H9 (cell line): ENCODE data around the gene UGT1A8. TPM values are rescaled to one million over a fixed set of nuclear protein-coding genes. Genes with fewer than 3 reads are reported as not detected.

Experiments
- DNase-seq: peaks from one replicate; pipeline ENCODE4 v3.0.0-alpha.2; 2017
- H2AFZ ChIP-seq: one replicate; pipeline ENCODE4 v1.6.1; 2013; ENCODE audit warnings: mild to moderate bottlenecking, low read length, control low read depth, moderate library complexity
- H2AK5ac ChIP-seq: 2 replicates; pipeline ENCODE4 v1.6.1; 2013; ENCODE audit warnings: low read length, control low read depth, mixed read lengths; ENCODE audit not compliant: insufficient read length
- H2BK120ac ChIP-seq: one replicate; pipeline ENCODE4 v1.6.1; 2013; ENCODE audit warnings: low read depth, mild to moderate bottlenecking, low read length, control low read depth, inconsistent platforms; ENCODE audit not compliant: poor library complexity, severe bottlenecking
- H2BK12ac ChIP-seq: 2 replicates; pipeline ENCODE4 v1.6.1; 2013; ENCODE audit warnings: low read length, control low read depth, mixed read lengths, low read depth; ENCODE audit not compliant: insufficient read length
- H2BK15ac ChIP-seq: 2 replicates; pipeline ENCODE4 v1.6.1; 2013; ENCODE audit warnings: low read depth, low read length, control low read depth
- H2BK20ac ChIP-seq: one replicate; pipeline ENCODE4 v1.6.1; 2013; ENCODE audit warnings: low read depth, mild to moderate bottlenecking, low read length, control low read depth, inconsistent platforms; ENCODE audit not compliant: poor library complexity, severe bottlenecking
- H2BK5ac ChIP-seq: 2 replicates; pipeline ENCODE4 v1.6.1; 2013; ENCODE audit warnings: low read length, control low read depth, mixed read lengths; ENCODE audit not compliant: insufficient read length
- H3K14ac ChIP-seq: 2 replicates; pipeline ENCODE4 v1.6.1; 2013; ENCODE audit warnings: low read length, control low read depth; ENCODE audit not compliant: insufficient read depth
- H3K18ac ChIP-seq: 2 replicates; pipeline ENCODE4 v1.6.1; 2013; ENCODE audit warnings: low read depth, mild to moderate bottlenecking, mixed read lengths, low read length, control low read depth; ENCODE audit not compliant: insufficient read length
- H3K23ac ChIP-seq: 2 replicates; pipeline ENCODE4 v1.6.1; 2013; ENCODE audit warnings: low read length, control low read depth, mixed read lengths, low read depth; ENCODE audit not compliant: insufficient read length
- H3K23me2 ChIP-seq: 2 replicates; pipeline ENCODE4 v1.6.1; 2013; ENCODE audit warnings: low read depth, mild to moderate bottlenecking, mixed read lengths, low read length, control low read depth; ENCODE audit not compliant: insufficient read length, poor library complexity, severe bottlenecking
- H3K27ac ChIP-seq: 2 replicates; pipeline ENCODE4 v1.5.1; 2013; ENCODE audit warnings: low read length, control low read depth, mixed read lengths, low read depth; ENCODE audit not compliant: insufficient read length
- H3K27me3 ChIP-seq: 2 replicates; pipeline ENCODE4 v1.6.1; 2013; ENCODE audit warnings: low read length, control low read depth, inconsistent platforms; ENCODE audit not compliant: insufficient read depth
- H3K4ac ChIP-seq: 2 replicates; pipeline ENCODE4 v1.6.1; 2013; ENCODE audit warnings: low read depth, mild to moderate bottlenecking, control low read depth, inconsistent platforms, low read length, moderate library complexity
- H3K4me1 ChIP-seq: 2 replicates; pipeline ENCODE4 v1.6.1; 2013; ENCODE audit warnings: low read length, control low read depth, inconsistent platforms; ENCODE audit not compliant: insufficient read depth
- H3K4me2 ChIP-seq: 2 replicates; pipeline ENCODE4 v1.6.1; 2013; ENCODE audit warnings: low read length, control low read depth, mixed read lengths; ENCODE audit not compliant: insufficient read length, insufficient read depth
- H3K56ac ChIP-seq: 2 replicates; pipeline ENCODE4 v1.6.1; 2013; ENCODE audit warnings: low read depth, mild to moderate bottlenecking, mixed read lengths, low read length, control low read depth; ENCODE audit not compliant: insufficient read length
- H3K79me1 ChIP-seq: 2 replicates; pipeline ENCODE4 v1.6.1; 2013; ENCODE audit warnings: low read depth, mild to moderate bottlenecking, moderate library complexity, low read length, control low read depth, inconsistent platforms; ENCODE audit not compliant: insufficient read depth, poor library complexity, severe bottlenecking
- H3K79me2 ChIP-seq: 2 replicates; pipeline ENCODE4 v1.6.1; 2013; ENCODE audit warnings: low read length, control low read depth, inconsistent platforms; ENCODE audit not compliant: insufficient read depth
- H3K9ac ChIP-seq: 2 replicates; pipeline ENCODE4 v1.6.1; 2013; ENCODE audit warnings: low read length, control low read depth, mixed read lengths; ENCODE audit not compliant: insufficient read length; ENCODE audit errors: extremely low read depth
- H3K9me3 ChIP-seq: one replicate; pipeline ENCODE4 v1.6.1; 2013; ENCODE audit warnings: low read depth, low read length, inconsistent platforms; ENCODE audit not compliant: control insufficient read depth
- H3T11ph ChIP-seq: one replicate; pipeline ENCODE4 v1.6.1; 2013; ENCODE audit warnings: mild to moderate bottlenecking, low read length, control low read depth, inconsistent platforms
- H4K20me1 ChIP-seq: one replicate; pipeline ENCODE4 v1.6.1; 2013; ENCODE audit not compliant: control insufficient read depth, insufficient read length, insufficient read depth
- H4K5ac ChIP-seq: 2 replicates; pipeline ENCODE4 v1.6.1; 2013; ENCODE audit warnings: low read depth, mild to moderate bottlenecking, mixed read lengths, low read length, control low read depth; ENCODE audit not compliant: insufficient read length
- H4K8ac ChIP-seq: replicated peaks from 2 replicates; pipeline ENCODE4 v1.6.1; 2013; ENCODE audit warnings: low read length, control low read depth, mixed read lengths, low read depth; ENCODE audit not compliant: insufficient read length
- H4K91ac ChIP-seq: 2 replicates; pipeline ENCODE4 v1.6.1; 2013; ENCODE audit warnings: low read depth, mild to moderate bottlenecking, moderate library complexity, mixed read lengths, low read length, control low read depth; ENCODE audit not compliant: insufficient read length
- H3K27ac Mint-ChIP-seq, 3 experiments: 2 replicates in 2 of 3; 3 replicates in 1 of 3; pipeline ENCODE4 v1.8.0; 2020 to 2021; ENCODE audit warnings: mixed read lengths in 3 of 3, mild to moderate bottlenecking in 1 of 3, moderate library complexity in 1 of 3
- H3K27me3 Mint-ChIP-seq: 2 replicates; pipeline ENCODE4 v1.8.0; 2021; ENCODE audit warnings: low read depth, mild to moderate bottlenecking, moderate library complexity, mixed read lengths
- H3K36me3 Mint-ChIP-seq, 3 experiments: 2 replicates in 2 of 3; 3 replicates in 1 of 3; pipeline ENCODE4 v1.8.0; 2020 to 2021; ENCODE audit warnings: low read depth in 3 of 3, mixed read lengths in 3 of 3; ENCODE audit not compliant: insufficient read depth in 1 of 3
- H3K4me1 Mint-ChIP-seq, 2 experiments: 2 replicates each; pipeline ENCODE4 v1.8.0; 2020; ENCODE audit warnings: mixed read lengths in 2 of 2
- H3K4me3 Mint-ChIP-seq, 2 experiments: 2 replicates in 1 of 2; 3 replicates in 1 of 2; pipeline ENCODE4 v1.8.0; 2020 to 2021; ENCODE audit warnings: mild to moderate bottlenecking in 2 of 2, mixed read lengths in 2 of 2, moderate library complexity in 1 of 2
- H3K9me3 Mint-ChIP-seq, 2 experiments: 2 replicates in 1 of 2; 3 replicates in 1 of 2; pipeline ENCODE4 v1.8.0; 2020; ENCODE audit warnings: mild to moderate bottlenecking in 2 of 2, mixed read lengths in 2 of 2, moderate library complexity in 1 of 2
- CTCF ChIP-seq: fragments of 200-600 bp; sonication (generic); conservative IDR thresholded peaks from 3 replicates; pipeline ENCODE4 v1.8.0; 2021; ENCODE audit warnings: antibody characterized with exemption, mild to moderate bottlenecking
- WGBS: extraction: QIAGEN DNeasy Blood & Tissue Kit; methylation state at CpG from one replicate; pipeline ENCODE4 v1.1.7; 2013; ENCODE audit warnings: missing lambda C conversion rate, low lambda C conversion rate, mixed read lengths; ENCODE audit not compliant: insufficient read length; ENCODE audit errors: extremely low coverage; 5-methylcytosine and 5-hydroxymethylcytosine counted together
- total RNA-seq: library from RNA; stranded (reverse); gene quantifications from 2 replicates; pipeline ENCODE4 v1.2.1, GENCODE V29; 2021

Gene UGT1A8
- total RNA-seq, 1 experiment from 2014 or later, result not detected

- no peaks in the 10 kb centered on the region; a peak in 1 of 7 replicates for H3K36me3 Mint-ChIP-seq
- Histone ChIP-seq H2BK20ac (no peak overlapping the region), H4K20me1 (no peaks in the 10 kb centered on the region), H3K23ac (no peak overlapping the region), H2BK15ac (no peak overlapping the region), H4K91ac (no peak overlapping the region), H4K8ac (no peak overlapping the region), H3K4me1 (no peaks in the 10 kb centered on the region), H3K27me3 (no peaks in the 10 kb centered on the region), H3K9ac (no peak overlapping the region), H3K23me2 (no peaks in the 10 kb centered on the region), H3T11ph (no peak overlapping the region), H3K14ac (no peak overlapping the region), H2AK5ac (no peak overlapping the region), H3K18ac (no peak overlapping the region), H2AFZ (no peak overlapping the region), H2BK12ac (no peak overlapping the region), H3K9me3 (no peaks in the 10 kb centered on the region), H2BK120ac (no peak overlapping the region), H3K79me1 (no peaks in the 10 kb centered on the region), H2BK5ac (no peak overlapping the region), H3K56ac (no peak overlapping the region), H3K27ac (no peak overlapping the region), H3K4me2 (no peak overlapping the region), H3K79me2 (no peaks in the 10 kb centered on the region), H3K4ac (no peak overlapping the region), H4K5ac (no peak overlapping the region)
- H3K27ac Mint-ChIP-seq, result no peak overlapping the region
- H3K4me3 Mint-ChIP-seq, result no peak overlapping the region
- no CpG with 5 or more reads among the region's 9 CpGs for WGBS
- no peak for TF ChIP-seq CTCF
- H3K4me1 Mint-ChIP-seq, result no peaks in the 10 kb centered on the region
- H3K9me3 Mint-ChIP-seq, result peaks cover 0 to 3% of the 10 kb centered on the region in 2 experiments; a peak in 1 of 5 replicates
- DNase-seq, result no peak
- peaks cover 10% of the 10 kb centered on the region for H3K27me3 Mint-ChIP-seq
These were observed 174.5 kb downstream of the UGT1A8 start for GRCh38 chr2:233791883-233792329.
